GM12878 (cell line): ENCODE results near the gene ADCY1. TPM values are rescaled to one million over a fixed set of nuclear protein-coding genes. Genes with fewer than 3 reads are reported as not detected.

Source experiments
- ATAC-seq: fragments of 200-7000 bp; cut with Tn5 transposase; 3 replicates; pipeline ENCODE4 v1.9.1; 2020; ENCODE audit warnings: mild to moderate bottlenecking, moderate library complexity
- BruUV-seq: library from RNA; stranded (reverse); fragments of 400-500 nt; replicated peaks from 2 replicates; lab custom pipeline; 2021; lab: Mats Ljungman, UMichigan
- CTCF ChIA-PET: fragments of 300-600 bp; sonication (Branson Sonifier 250); formaldehyde crosslinking; extraction: SDS; loops from one replicate; lab custom pipeline; 2021; ENCODE audit warnings: inconsistent platforms; lab: Yijun Ruan, JAX
- POLR2A ChIA-PET: fragments of 350-600 bp; formaldehyde crosslinking; extraction: SDS; loops from one replicate; lab custom pipeline; 2021; ENCODE audit warnings: inconsistent platforms; lab: Charles Lee
- RAD21 ChIA-PET: fragments of 300-600 bp; sonication (Branson Sonifier 250); formaldehyde crosslinking; loops from one replicate; lab custom pipeline; 2023; ENCODE audit warnings: antibody characterized with exemption; ENCODE audit not compliant: unreplicated experiment; lab: Charles Lee
- SMC1A ChIA-PET: fragments of 300-600 bp; sonication (Branson Sonifier 250); formaldehyde crosslinking; loops from one replicate; lab custom pipeline; 2023; ENCODE audit not compliant: unreplicated experiment, uncharacterized antibody; lab: Charles Lee
- DNase-seq: peaks from one replicate; pipeline ENCODE4 v3.0.0-alpha.2; 2011; ENCODE audit warnings: low read depth, low spot score
- FAIRE-seq: peaks from 3 replicates; lab custom pipeline; 2011; peaks lifted over from hg19 to GRCh38; lab: Jason Lieb, UNC
- H2AFZ ChIP-seq: 2 replicates; pipeline ENCODE4 v1.6.0; 2011; ENCODE audit warnings: low read depth, low read length, control low read depth; ENCODE audit not compliant: control insufficient read depth
- H3K27ac ChIP-seq: 2 replicates; pipeline ENCODE4 v1.5.1; 2011; ENCODE audit warnings: control low read depth; ENCODE audit not compliant: control insufficient read depth, insufficient read depth
- H3K27me3 ChIP-seq, 2 experiments: replicated peaks in 1 of 2; 2 replicates each; pipeline versions ENCODE4 v1.6.0 to v1.6.1; 2011; ENCODE audit warnings: low read length in 1 of 2; ENCODE audit not compliant: control insufficient read depth in 2 of 2, insufficient read depth in 2 of 2
- H3K36me3 ChIP-seq, 2 experiments: 2 replicates each; pipeline ENCODE4 v1.5.1; 2011; ENCODE audit warnings: low read length in 1 of 2; ENCODE audit not compliant: control insufficient read depth in 2 of 2, insufficient read depth in 2 of 2
- H3K4me1 ChIP-seq: 2 replicates; pipeline ENCODE4 v1.6.1; 2011; ENCODE audit warnings: mild to moderate bottlenecking, low read length, moderate library complexity, mixed read lengths; ENCODE audit not compliant: control insufficient read depth, insufficient read depth
- H3K4me2 ChIP-seq: 2 replicates; pipeline ENCODE4 v1.6.0; 2011; ENCODE audit warnings: control low read depth; ENCODE audit not compliant: control insufficient read depth, insufficient read depth
- H3K4me3 ChIP-seq: fragments of 200-600 bp; sonication (generic); 2 replicates; pipeline ENCODE4 v1.5.1; 2016
- H3K79me2 ChIP-seq: 2 replicates; pipeline ENCODE4 v1.6.0; 2011; ENCODE audit warnings: low read length; ENCODE audit not compliant: control insufficient read depth, insufficient read depth
- H3K9ac ChIP-seq: 2 replicates; pipeline ENCODE4 v1.8.0; 2011; ENCODE audit warnings: low read length, control low read depth, mixed read lengths; ENCODE audit not compliant: control insufficient read depth, insufficient read depth
- H3K9me3 ChIP-seq: replicated peaks from 3 replicates; pipeline ENCODE4 v1.5.1; 2011; ENCODE audit warnings: mild to moderate bottlenecking, low read length; ENCODE audit not compliant: control insufficient read depth, insufficient read depth
- H4K20me1 ChIP-seq: 2 replicates; pipeline ENCODE4 v1.6.0; 2011; ENCODE audit not compliant: control insufficient read depth, insufficient read depth
- CHD4 ChIP-seq: fragments of 200-600 bp; sonication (generic); IDR thresholded peaks from 2 replicates; pipeline ENCODE4 v1.6.1; 2016; ENCODE audit warnings: mild to moderate bottlenecking
- CUX1 ChIP-seq: IDR thresholded peaks from 2 replicates; pipeline ENCODE4 v1.6.1; 2012; ENCODE audit warnings: improper control_type of control experiment, low read depth, low read length; ENCODE audit not compliant: insufficient replicate concordance
- MEF2A ChIP-seq: IDR thresholded peaks from 2 replicates; pipeline ENCODE4 v1.6.1; 2011; ENCODE audit warnings: low read depth, mild to moderate bottlenecking, low read length, moderate library complexity; ENCODE audit not compliant: insufficient read depth
- NBN ChIP-seq: fragments of 450-650 bp; IDR thresholded peaks from 2 replicates; pipeline ENCODE4 v1.6.1; 2016
- PAX5 ChIP-seq: IDR thresholded peaks from 2 replicates; pipeline ENCODE4 v1.6.1; 2011; ENCODE audit warnings: low read depth, low read length, borderline replicate concordance
- RAD21 ChIP-seq: IDR thresholded peaks from 2 replicates; pipeline ENCODE4 v1.6.1; 2011; ENCODE audit warnings: mild to moderate bottlenecking, low read depth, low read length, moderate library complexity; ENCODE audit not compliant: insufficient read depth
- SIX5 ChIP-seq: IDR thresholded peaks from 2 replicates; pipeline ENCODE4 v1.6.1; 2011; ENCODE audit warnings: mild to moderate bottlenecking, low read depth, low read length, moderate library complexity; ENCODE audit not compliant: severe bottlenecking
- STAT3 ChIP-seq: IDR thresholded peaks from 2 replicates; pipeline ENCODE4 v1.6.1; 2011; ENCODE audit warnings: low read depth, low read length, improper control_type of control experiment
- ZBTB11 ChIP-seq: fragments of 450-650 bp; formaldehyde crosslinking; IDR thresholded peaks from 2 replicates; pipeline ENCODE4 v1.5.0; 2022; ENCODE audit warnings: mild to moderate bottlenecking, missing genetic modification characterization
- ZNF207 ChIP-seq: fragments of 450-650 bp; IDR thresholded peaks from 2 replicates; pipeline ENCODE4 v1.6.1; 2014; ENCODE audit warnings: antibody characterized with exemption, mild to moderate bottlenecking, borderline replicate concordance
- ZNF384 ChIP-seq: IDR thresholded peaks from 2 replicates; pipeline ENCODE4 v1.6.1; 2012; ENCODE audit warnings: low read depth, mild to moderate bottlenecking, low read length, improper control_type of control experiment, borderline replicate concordance
- ZNF687 ChIP-seq: fragments of 450-650 bp; IDR thresholded peaks from 2 replicates; pipeline ENCODE4 v1.6.1; 2017; ENCODE audit warnings: mild to moderate bottlenecking, moderate library complexity
- WGBS: methylation state at CpG from one replicate; pipeline ENCODE4 v1.1.6; 2016; ENCODE audit warnings: low lambda C conversion rate; ENCODE audit not compliant: insufficient replicate concordance, insufficient coverage; ENCODE audit errors: missing lambda C conversion rate; 5-methylcytosine and 5-hydroxymethylcytosine counted together
- in situ Hi-C: fragments of 300-500 bp; cut with MboI; formaldehyde crosslinking; loops from 9 replicates; pipeline ENCODE4 v1.14.3; 2018; ENCODE audit warnings: mixed read lengths
- intact Hi-C: fragments of 100-400 bp; cut with micrococcal nuclease; formaldehyde crosslinking; loops from one replicate; pipeline ENCODE4 v1.14.2; 2022; ENCODE audit not compliant: unreplicated experiment
- polyA plus RNA-seq, 11 experiments: library from polyadenylated mRNA; depleted of rRNA in 4 of 11; unstranded in 6 of 11; stranded (reverse) in 5 of 11; fragments of >200 nt; fragmentation: Nextera tagmentation in 4 of 11; fragmentation: Illumina TruSeq in 1 of 11; extraction: Ambion mirVana in 4 of 11; extraction: Trizol in 1 of 11; gene quantifications; 1 replicate in 1 of 11; 2 replicates in 10 of 11; pipeline versions ENCODE4 v1.2.1 to v1.2.3, GENCODE V29; 2011 to 2016; ENCODE audit warnings: inconsistent platforms in 2 of 11, missing spikeins in 2 of 11, low read depth in 1 of 11
- total RNA-seq, 4 experiments: library from RNA; depleted of rRNA in 3 of 4; stranded (reverse); fragments of >200 nt in 3 of 4; fragmentation: Illumina TruSeq in 1 of 4; extraction: Trizol in 1 of 4; gene quantifications; 2 replicates each; pipeline versions ENCODE4 v1.2.1 to v1.2.3, GENCODE V29; 2013 to 2021

ADCY1 gene
- total and polyA plus RNA-seq, 10 of the 15 experiments (the other 5 are each of a cell fraction or from before 2014, with no cell fraction given) = 0.13 to 1.4 (median 0.45) TPM; not detected in 1

- Histone ChIP-seq H3K9ac (no peak overlapping the region), H3K4me1 (no peaks in the 10 kb centered on the region), H2AFZ (no peak overlapping the region), H3K4me2 (no peak overlapping the region), H3K4me3 (no peak overlapping the region), H3K27me3 (no peaks in the 10 kb centered on the region; a peak in 1 of 4 replicates), H4K20me1 (no peaks in the 10 kb centered on the region), H3K9me3 (no peaks in the 10 kb centered on the region), H3K27ac (no peak overlapping the region), H3K36me3 (no peaks in the 10 kb centered on the region), H3K79me2 (no peaks in the 10 kb centered on the region)
- ChIA-PET RAD21 (no interaction called here), CTCF (no interaction called here), POLR2A (no interaction called here), SMC1A (no interaction called here)
- 53% methylated on average over 10 of the region's 10 CpGs for WGBS
- no peak for DNase-seq
- no TSS peak for BruUV-seq
- no peak for FAIRE-seq
- in situ Hi-C loops (no loop called here), intact Hi-C loops (no loop called here)
- no peak for ATAC-seq
- TF ChIP-seq STAT3 = no peak
- TF ChIP-seq SIX5 = no peak
- TF ChIP-seq ZNF384 = no peak
- TF ChIP-seq PAX5 = no peak
- no peak for TF ChIP-seq ZBTB11 (CRISPR knock-in tag)
- no peak for TF ChIP-seq CUX1
- TF ChIP-seq CHD4 = no peak
- no peak for TF ChIP-seq ZNF207
- no peak for TF ChIP-seq MEF2A
- no peak for TF ChIP-seq RAD21
- TF ChIP-seq NBN = no peak
- TF ChIP-seq ZNF687 = no peak
Measured at GRCh38 chr7:45589061-45589460, 14.9 kb downstream of the ADCY1 start.
